Measurements from ENCODE around the gene SPTA1. TPM values are rescaled to one million over a fixed set of nuclear protein-coding genes. Genes with fewer than 3 reads are reported as not detected.
"Not testable (repeated sequence)": the region's sequence is repeated elsewhere in the genome, so short reads cannot be mapped to it uniquely, and the experiment has no call there.

The SPTA1 gene
- total RNA-seq, 4 donors from 2014 or later: 5.9 TPM; not detected in 3

GRCh38 chr1:158694596-158694995, 8.1 kb upstream of the SPTA1 start:
- no peaks in the 10 kb centered on the region for H3K4me1 ChIP-seq
- no peak overlapping the region for H3K4me3 ChIP-seq
- DNase-seq: no peak
- H3K9me3 ChIP-seq: no peaks in the 10 kb centered on the region
- H3K27ac ChIP-seq: no peak overlapping the region
- no peaks in the 10 kb centered on the region for H3K27me3 ChIP-seq
- H3K36me3 ChIP-seq: no peaks in the 10 kb centered on the region
- intact Hi-C loops (cut with DNase I; ENCODE audit: low total_unique reads): no loop called here
- TF ChIP-seq POLR2A (IDR thresholded peaks at IDR 0.05): no peak
- no peak for TF ChIP-seq CTCF (IDR thresholded peaks at IDR 0.05)

DNA sequence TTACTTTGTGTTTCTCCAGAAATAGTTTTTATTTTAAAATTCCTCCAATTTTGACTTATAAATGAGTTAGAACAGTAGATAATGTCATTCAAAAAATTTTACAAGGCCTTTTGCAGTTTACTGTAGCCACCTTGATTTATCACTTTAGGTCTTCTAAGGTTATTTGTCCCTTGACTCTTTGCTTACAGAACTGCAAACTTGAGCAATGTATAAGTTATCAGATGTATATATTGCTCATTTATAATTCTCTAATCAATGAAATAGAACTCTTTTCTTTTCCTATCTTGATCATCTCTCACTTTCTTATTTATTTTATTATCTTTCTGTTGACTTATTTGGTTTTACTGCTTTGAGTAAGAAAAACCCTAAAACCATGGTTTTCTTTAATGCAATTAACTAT, 5.8 kb upstream of the SPTA1 start:
- Histone ChIP-seq H3K36me3 (no peaks in the 10 kb centered on the region), H3K4me3 (no peak overlapping the region), H3K27ac (no peak overlapping the region), H3K4me1 (no peaks in the 10 kb centered on the region), H3K9me3 (no peaks in the 10 kb centered on the region), H3K27me3 (no peaks in the 10 kb centered on the region)
- no peak for DNase-seq
- no peak for TF ChIP-seq POLR2A (IDR thresholded peaks at IDR 0.05)
- no peak for TF ChIP-seq CTCF (IDR thresholded peaks at IDR 0.05)
- intact Hi-C loops (cut with DNase I; ENCODE audit: low total_unique reads): no loop called here

DNA sequence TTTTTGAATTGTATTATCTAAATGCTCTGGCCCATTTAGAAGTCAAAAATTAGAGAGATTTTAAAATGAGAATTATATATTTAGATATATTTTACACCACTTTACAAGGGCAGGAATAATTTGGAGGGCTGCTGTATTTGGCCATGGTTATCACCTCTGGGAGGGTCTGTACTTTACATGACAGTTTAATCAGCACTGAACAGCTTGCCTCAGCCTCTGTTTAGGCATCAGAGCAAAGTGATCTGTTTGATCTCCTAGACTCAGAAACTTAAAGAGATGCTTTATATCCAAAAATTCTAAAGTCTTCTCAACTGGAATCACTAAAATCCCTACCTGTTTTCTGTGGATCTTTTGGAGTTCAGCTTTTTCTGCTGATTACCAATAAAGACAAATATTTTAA, 5.4 kb upstream of the SPTA1 start:
- TF ChIP-seq POLR2A (IDR thresholded peaks at IDR 0.05) (no peak), CTCF (IDR thresholded peaks at IDR 0.05) (no peak)
- Histone ChIP-seq H3K4me1 (no peaks in the 10 kb centered on the region), H3K36me3 (no peaks in the 10 kb centered on the region), H3K9me3 (no peaks in the 10 kb centered on the region), H3K27me3 (no peaks in the 10 kb centered on the region), H3K27ac (no peak overlapping the region), H3K4me3 (no peak overlapping the region)
- intact Hi-C loops (cut with DNase I; ENCODE audit: low total_unique reads): no loop called here
- DNase-seq: no peak

- intact Hi-C loops (cut with DNase I; ENCODE audit: low total_unique reads); H3K27me3 ChIP-seq; H3K36me3 ChIP-seq; H3K4me1 ChIP-seq; H3K27ac ChIP-seq; DNase-seq; H3K4me3 ChIP-seq; H3K9me3 ChIP-seq: not testable (repeated sequence)
Measured at GRCh38 chr1:158691149-158691548, 4.6 kb upstream of the SPTA1 start.

GRCh38 chr1:158689875-158690274, 3.4 kb upstream of the SPTA1 start:
- no peak overlapping the region for H3K27ac ChIP-seq
- no peaks in the 10 kb centered on the region for H3K36me3 ChIP-seq
- no peaks in the 10 kb centered on the region for H3K9me3 ChIP-seq
- no peak for DNase-seq
- intact Hi-C loops (cut with DNase I; ENCODE audit: low total_unique reads): no loop called here
- H3K27me3 ChIP-seq: no peaks in the 10 kb centered on the region
- no peaks in the 10 kb centered on the region for H3K4me1 ChIP-seq
- TF ChIP-seq CTCF (IDR thresholded peaks at IDR 0.05) (no peak), POLR2A (IDR thresholded peaks at IDR 0.05) (no peak)
- H3K4me3 ChIP-seq: no peak overlapping the region

GRCh38 chr1:158689110-158689509, 2.6 kb upstream of the SPTA1 start:
- Histone ChIP-seq H3K27ac (no peak overlapping the region), H3K9me3 (no peaks in the 10 kb centered on the region), H3K4me3 (no peak overlapping the region), H3K36me3 (no peaks in the 10 kb centered on the region), H3K27me3 (no peaks in the 10 kb centered on the region), H3K4me1 (no peaks in the 10 kb centered on the region)
- intact Hi-C loops (cut with DNase I; ENCODE audit: low total_unique reads): no loop called here
- no peak for DNase-seq
- TF ChIP-seq POLR2A (IDR thresholded peaks at IDR 0.05) (no peak), CTCF (IDR thresholded peaks at IDR 0.05) (no peak)

DNA sequence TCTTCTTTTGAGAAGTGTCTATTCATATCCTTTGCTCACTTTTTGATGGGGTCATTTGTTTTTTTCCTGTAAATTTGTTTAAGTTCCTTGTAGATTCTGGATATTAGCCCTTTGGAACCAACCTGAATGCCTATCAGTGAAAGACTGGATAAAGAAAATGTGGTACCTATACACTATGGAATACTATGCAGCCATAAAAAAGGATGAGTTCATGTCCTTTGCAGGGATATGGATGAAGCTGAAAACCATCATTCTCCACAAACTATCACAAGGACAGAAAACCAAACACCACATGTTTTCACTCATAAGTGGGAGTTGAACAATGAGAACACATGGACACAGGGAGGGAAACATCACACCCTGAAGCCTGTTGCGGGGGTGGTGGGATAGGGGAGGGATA, 1.8 kb upstream of the SPTA1 start:
- H3K9me3 ChIP-seq; H3K4me1 ChIP-seq; H3K36me3 ChIP-seq; H3K27me3 ChIP-seq; H3K27ac ChIP-seq; DNase-seq; H3K4me3 ChIP-seq; intact Hi-C loops (cut with DNase I; ENCODE audit: low total_unique reads): not testable (repeated sequence)

All from uterus (tissue), 4 donors.